ENCODE results near the gene CLPSL2.

DNA sequence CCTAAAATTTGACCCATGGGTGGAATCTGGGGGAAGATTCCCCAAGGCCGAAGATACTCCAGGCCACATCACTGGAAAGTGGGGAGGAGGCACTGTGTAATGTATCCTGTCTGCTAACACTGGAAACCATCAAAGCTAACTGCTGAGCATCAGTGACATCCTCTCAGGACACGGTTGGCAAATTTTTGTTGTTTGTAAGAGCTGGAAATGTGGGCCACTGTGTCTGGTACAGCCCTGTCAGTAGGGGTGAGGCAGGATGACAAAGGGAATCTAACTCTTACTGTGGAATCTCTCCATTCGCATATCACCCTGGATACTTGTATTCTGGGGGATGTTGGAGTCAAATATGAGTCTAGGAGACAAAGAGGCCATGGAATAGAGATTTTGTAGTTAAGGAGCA, 17.0 kb upstream of the CLPSL2 start:
- no peak for TF ChIP-seq REST (IDR thresholded peaks at IDR 0.05; ENCODE audit: low read depth)
- TF ChIP-seq EP300 (IDR thresholded peaks at IDR 0.05; ENCODE audit: borderline replicate concordance) = no peak
- no peak for TF ChIP-seq CEBPB (IDR thresholded peaks at IDR 0.05)
- TF ChIP-seq EGR1 (IDR thresholded peaks at IDR 0.05) = no peak
- no peak for TF ChIP-seq NFIC (IDR thresholded peaks at IDR 0.05)
- TF ChIP-seq YY1 (IDR thresholded peaks at IDR 0.05; ENCODE audit: low read depth) = no peak
- TF ChIP-seq, protein P1, sequence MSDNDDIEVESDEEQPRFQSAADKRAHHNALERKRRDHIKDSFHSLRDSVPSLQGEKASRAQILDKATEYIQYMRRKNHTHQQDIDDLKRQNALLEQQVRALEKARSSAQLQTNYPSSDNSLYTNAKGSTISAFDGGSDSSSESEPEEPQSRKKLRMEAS (IDR thresholded peaks at IDR 0.05) = no peak
- TF ChIP-seq TAF1 (IDR thresholded peaks at IDR 0.05; ENCODE audit: low read depth) = no peak
- TF ChIP-seq TCF12 (IDR thresholded peaks at IDR 0.05; ENCODE audit: low read depth) = no peak
- no peak for TF ChIP-seq RAD21 (IDR thresholded peaks at IDR 0.05; ENCODE audit: low read depth)

Data from Ishikawa (cell line).